Activated naive CD8-positive, alpha-beta T cell treated with anti-CD3 and anti-CD28 coated beads, Interleukin-2, amount 50 U/mL, for 24 hours (primary cell): Measurements from ENCODE around the gene TMEM63B.

Experiments used
- ATAC-seq: fragments of 150-1000 bp; cut with Tn5 transposase; one replicate; pipeline ENCODE4 v1.10.0; 2021
- DNase-seq: peaks from one replicate; pipeline ENCODE4 v3.0.0; 2021
- H3K27ac Mint-ChIP-seq: one replicate; pipeline ENCODE4 v1.8.0; 2021; ENCODE audit warnings: mild to moderate bottlenecking, mixed read lengths
- H3K27me3 Mint-ChIP-seq: one replicate; pipeline ENCODE4 v1.8.0; 2021; ENCODE audit warnings: mixed read lengths
- H3K36me3 Mint-ChIP-seq: one replicate; pipeline ENCODE4 v1.8.0; 2021; ENCODE audit warnings: low read depth, mixed read lengths
- H3K4me1 Mint-ChIP-seq: one replicate; pipeline ENCODE4 v1.8.0; 2021; ENCODE audit warnings: mixed read lengths
- H3K4me3 Mint-ChIP-seq: one replicate; pipeline ENCODE4 v1.8.0; 2021; ENCODE audit warnings: mild to moderate bottlenecking, moderate library complexity, mixed read lengths
- H3K9me3 Mint-ChIP-seq: one replicate; pipeline ENCODE4 v1.8.0; 2021; ENCODE audit warnings: mixed read lengths

Gene TMEM63B

DNA sequence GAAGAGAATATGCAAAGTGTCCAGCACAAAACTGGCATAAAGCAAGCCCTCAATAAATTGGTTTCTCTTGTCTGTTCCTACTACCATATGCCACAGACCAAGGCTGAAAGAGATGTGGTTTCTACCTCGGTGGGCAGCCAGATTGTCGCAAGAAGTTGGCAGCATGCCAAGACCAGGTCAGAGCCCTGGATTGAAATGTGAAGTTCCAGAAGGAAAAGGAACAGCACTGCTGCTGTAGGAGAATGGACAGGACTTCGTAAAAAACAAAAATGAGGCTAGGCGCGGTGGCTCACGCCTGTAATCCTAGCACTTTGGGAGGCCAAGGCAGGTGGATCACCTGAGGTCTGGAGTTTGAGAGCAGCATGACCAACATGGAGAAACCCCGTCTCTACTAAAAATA lies 22.2 kb upstream of the TMEM63B start:
- Mint-ChIP-seq H3K4me3 (no peak overlapping the region), H3K9me3 (no peaks in the 10 kb centered on the region), H3K27ac (no peak overlapping the region), H3K36me3 (peaks cover 6% of the 10 kb centered on the region), H3K4me1 (no peaks in the 10 kb centered on the region), H3K27me3 (no peaks in the 10 kb centered on the region)
- DNase-seq (no peak), ATAC-seq (no peak)

DNA sequence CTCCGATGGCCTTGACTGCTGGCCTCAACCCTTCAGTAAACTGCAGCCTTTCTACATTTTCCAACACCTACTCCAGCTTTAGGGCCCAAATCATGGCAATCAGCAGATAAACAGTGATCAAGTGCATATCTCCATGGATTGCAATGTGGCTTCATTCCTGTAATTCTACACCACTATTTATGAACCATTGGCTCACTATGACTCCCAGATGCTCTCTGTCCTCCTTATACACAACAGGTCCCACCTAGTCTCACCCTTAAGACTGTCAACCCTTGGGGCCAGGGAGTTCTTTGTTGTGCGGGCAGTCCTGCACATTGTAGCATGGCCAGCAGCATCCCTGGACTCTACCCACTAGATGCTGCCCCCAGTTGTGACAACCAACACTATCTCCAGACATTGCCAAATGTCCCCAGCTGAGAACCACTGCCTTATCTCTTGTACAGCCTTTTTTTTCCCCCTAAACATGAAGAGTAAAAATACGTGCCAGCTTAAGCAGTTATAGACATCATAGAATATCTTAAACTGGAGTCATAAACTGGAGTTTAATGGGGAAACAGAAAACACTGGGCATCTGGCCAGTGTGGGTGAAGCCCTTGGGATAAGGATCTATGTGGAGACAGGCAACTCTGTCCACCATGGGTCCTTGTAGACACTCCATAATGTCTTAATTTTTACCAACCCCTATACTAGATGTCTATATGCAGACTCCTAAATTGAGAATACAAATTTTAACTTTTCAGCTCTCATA lies 21.2 kb upstream of the TMEM63B start:
- Mint-ChIP-seq H3K27ac (no peak overlapping the region), H3K9me3 (no peaks in the 10 kb centered on the region), H3K4me1 (no peaks in the 10 kb centered on the region), H3K36me3 (peaks cover 13% of the 10 kb centered on the region), H3K4me3 (no peak overlapping the region), H3K27me3 (no peaks in the 10 kb centered on the region)
- ATAC-seq (no peak), DNase-seq (no peak)

DNA sequence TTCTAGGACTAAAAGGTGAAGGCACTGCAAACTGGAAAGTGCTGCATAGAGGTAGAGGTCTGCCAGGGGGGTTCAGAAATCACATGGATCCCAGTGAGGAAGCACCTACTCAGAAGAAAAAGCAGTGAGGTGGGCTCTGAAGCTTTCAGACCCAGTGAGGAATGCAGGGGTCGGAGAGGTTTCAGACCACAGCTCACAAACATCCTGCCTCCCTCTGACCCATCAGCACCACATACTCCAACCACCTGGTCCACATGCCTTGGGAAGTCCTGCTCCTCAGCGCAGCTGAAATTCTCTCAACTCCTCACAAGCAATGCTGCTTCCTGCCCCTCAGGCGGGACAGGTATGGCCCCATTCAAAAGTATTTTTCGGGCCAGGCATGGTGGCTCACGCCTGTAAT lies 20.3 kb upstream of the TMEM63B start:
- no peaks in the 10 kb centered on the region for H3K9me3 Mint-ChIP-seq
- DNase-seq (no peak), ATAC-seq (no peak)
- no peaks in the 10 kb centered on the region for H3K27me3 Mint-ChIP-seq
- H3K4me1 Mint-ChIP-seq, result no peaks in the 10 kb centered on the region
- H3K4me3 Mint-ChIP-seq, result no peak overlapping the region
- H3K27ac Mint-ChIP-seq, result no peak overlapping the region
- H3K36me3 Mint-ChIP-seq, result peaks cover 21% of the 10 kb centered on the region

DNA sequence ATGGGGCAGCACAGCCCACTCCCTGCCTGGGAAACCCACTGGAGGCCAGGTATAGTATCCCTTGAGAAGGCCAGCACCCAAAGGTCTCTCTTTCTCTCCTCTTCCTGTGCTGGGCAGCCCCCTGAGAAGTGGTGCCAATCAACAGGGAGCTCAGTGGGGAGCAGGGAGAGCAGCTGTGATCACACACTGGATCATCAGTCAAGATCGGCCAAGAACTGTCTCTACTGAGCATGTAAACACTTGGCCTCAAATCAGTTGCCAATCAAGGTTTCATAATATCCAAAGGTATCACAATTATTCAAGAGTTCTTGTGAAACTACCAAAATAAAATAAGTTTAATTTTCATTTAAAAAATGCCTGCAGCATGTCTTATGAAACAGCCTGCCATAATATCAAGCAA lies 18.9 kb upstream of the TMEM63B start:
- Mint-ChIP-seq H3K27ac (no peak overlapping the region), H3K4me3 (no peak overlapping the region), H3K9me3 (no peaks in the 10 kb centered on the region), H3K27me3 (no peaks in the 10 kb centered on the region), H3K4me1 (no peaks in the 10 kb centered on the region), H3K36me3 (peaks cover 30% of the 10 kb centered on the region)
- ATAC-seq (no peak), DNase-seq (no peak)

- peak overlapping the region; percentile 0 for H3K27ac Mint-ChIP-seq
- no peaks in the 10 kb centered on the region for H3K4me1 Mint-ChIP-seq
- no peak for ATAC-seq
- no peaks in the 10 kb centered on the region for H3K9me3 Mint-ChIP-seq
- H3K36me3 Mint-ChIP-seq, result peaks cover 32% of the 10 kb centered on the region
- no peaks in the 10 kb centered on the region for H3K27me3 Mint-ChIP-seq
- DNase-seq, result no peak
- no peak overlapping the region for H3K4me3 Mint-ChIP-seq
These were observed 18.1 kb upstream of the TMEM63B start for GRCh38 chr6:44109212-44109611.

GRCh38 chr6:44110005-44110676 lies 17.2 kb upstream of the TMEM63B start:
- DNase-seq, result no peak
- peaks cover 31% of the 10 kb centered on the region for H3K36me3 Mint-ChIP-seq
- no peaks in the 10 kb centered on the region for H3K9me3 Mint-ChIP-seq
- H3K27me3 Mint-ChIP-seq, result no peaks in the 10 kb centered on the region
- no peaks in the 10 kb centered on the region for H3K4me1 Mint-ChIP-seq
- ATAC-seq, result no peak
- no peak overlapping the region for H3K4me3 Mint-ChIP-seq
- H3K27ac Mint-ChIP-seq, result no peak overlapping the region

GRCh38 chr6:44110966-44111365 lies 16.4 kb upstream of the TMEM63B start:
- ATAC-seq, result no peak

DNA sequence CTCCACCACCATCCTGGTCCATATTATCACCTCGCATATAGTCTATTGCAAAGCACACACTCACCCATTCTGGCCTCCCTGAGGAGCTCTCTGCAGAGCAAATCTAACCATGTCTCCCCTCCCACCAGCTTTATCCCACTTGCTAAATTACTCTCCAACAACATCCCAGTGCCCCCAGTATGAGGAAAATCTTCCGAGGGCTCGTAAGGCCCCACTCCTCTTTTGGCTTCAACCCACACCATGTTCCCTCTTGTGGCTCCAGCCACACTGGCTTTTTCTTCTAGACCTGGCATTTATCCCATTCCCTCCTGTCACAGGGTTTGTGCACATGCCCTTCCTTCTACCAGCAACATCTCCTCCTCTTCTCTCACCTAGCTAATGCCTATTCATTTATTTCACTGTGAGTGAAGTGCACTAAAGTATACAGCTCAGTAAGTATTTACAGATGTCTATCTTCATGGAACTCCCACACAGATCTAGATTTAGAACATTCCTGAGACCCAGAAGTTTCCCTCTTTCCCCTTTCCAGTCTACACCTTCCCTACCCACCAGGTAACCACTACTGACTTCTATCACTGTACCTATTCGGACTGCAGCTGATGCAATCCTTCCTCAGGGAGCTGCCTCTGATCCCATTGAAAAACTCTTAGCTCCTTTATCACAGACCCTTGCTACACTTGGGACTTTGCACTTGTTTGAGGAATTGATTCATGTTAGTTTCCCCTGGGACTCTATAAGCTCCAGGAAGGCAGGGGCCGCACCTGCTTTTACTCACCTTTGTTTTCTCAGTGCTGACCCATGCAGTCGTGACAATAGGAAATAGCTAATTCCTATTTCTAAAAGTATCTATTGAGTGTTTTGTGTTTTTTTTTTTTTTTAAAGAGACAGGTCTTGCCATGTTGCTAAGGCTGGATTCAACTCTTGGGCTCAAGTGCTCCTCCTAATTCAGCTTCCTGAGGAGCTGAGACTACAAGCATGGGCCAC lies 15.6 kb upstream of the TMEM63B start:
- Mint-ChIP-seq H3K4me1 (peaks cover 6% of the 10 kb centered on the region), H3K9me3 (no peaks in the 10 kb centered on the region), H3K4me3 (no peak overlapping the region), H3K36me3 (peaks cover 29% of the 10 kb centered on the region), H3K27ac (no peak overlapping the region), H3K27me3 (no peaks in the 10 kb centered on the region)
- ATAC-seq (no peak), DNase-seq (no peak)

More at GRCh38 chr6:44110966-44111365, 16.4 kb upstream of the TMEM63B start:
- no peak overlapping the region for H3K27ac Mint-ChIP-seq
- H3K9me3 Mint-ChIP-seq, result no peaks in the 10 kb centered on the region
- no peak for DNase-seq
- H3K36me3 Mint-ChIP-seq, result peaks cover 29% of the 10 kb centered on the region
- no peak overlapping the region for H3K4me3 Mint-ChIP-seq
- H3K27me3 Mint-ChIP-seq, result no peaks in the 10 kb centered on the region
- H3K4me1 Mint-ChIP-seq, result no peaks in the 10 kb centered on the region

GRCh38 chr6:44113414-44113813 lies 13.9 kb upstream of the TMEM63B start:
- Mint-ChIP-seq H3K36me3 (peaks cover 32% of the 10 kb centered on the region), H3K4me3 (no peak overlapping the region), H3K27ac (no peak overlapping the region), H3K9me3 (no peaks in the 10 kb centered on the region), H3K27me3 (no peaks in the 10 kb centered on the region), H3K4me1 (peaks cover 23% of the 10 kb centered on the region)
- ATAC-seq, result no peak
- no peak for DNase-seq

DNA sequence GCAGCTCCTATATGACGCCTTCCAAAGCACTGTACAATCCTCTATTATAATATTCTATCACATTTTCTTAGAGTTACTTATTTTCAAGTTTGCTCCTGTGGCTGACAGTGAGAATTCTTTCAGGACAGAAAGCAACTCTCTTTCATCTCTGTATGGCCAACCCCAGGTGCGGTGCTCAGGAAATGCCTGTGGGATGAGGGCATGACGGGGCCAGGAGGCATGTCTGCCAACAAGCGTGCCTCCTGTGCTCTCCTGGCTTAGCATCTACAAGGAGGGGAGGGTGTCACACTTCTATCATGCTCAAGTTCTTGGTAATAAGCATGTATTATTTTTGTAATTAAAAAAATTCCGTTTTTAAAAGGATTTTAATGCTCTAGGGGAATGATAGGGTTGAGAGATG lies 11.5 kb upstream of the TMEM63B start:
- no peak overlapping the region for H3K27ac Mint-ChIP-seq
- H3K4me3 Mint-ChIP-seq, result no peak overlapping the region
- peaks cover 40% of the 10 kb centered on the region for H3K4me1 Mint-ChIP-seq
- no peaks in the 10 kb centered on the region for H3K27me3 Mint-ChIP-seq
- ATAC-seq, result no peak
- no peak for DNase-seq
- H3K9me3 Mint-ChIP-seq, result no peaks in the 10 kb centered on the region
- H3K36me3 Mint-ChIP-seq, result peaks cover 32% of the 10 kb centered on the region

DNA sequence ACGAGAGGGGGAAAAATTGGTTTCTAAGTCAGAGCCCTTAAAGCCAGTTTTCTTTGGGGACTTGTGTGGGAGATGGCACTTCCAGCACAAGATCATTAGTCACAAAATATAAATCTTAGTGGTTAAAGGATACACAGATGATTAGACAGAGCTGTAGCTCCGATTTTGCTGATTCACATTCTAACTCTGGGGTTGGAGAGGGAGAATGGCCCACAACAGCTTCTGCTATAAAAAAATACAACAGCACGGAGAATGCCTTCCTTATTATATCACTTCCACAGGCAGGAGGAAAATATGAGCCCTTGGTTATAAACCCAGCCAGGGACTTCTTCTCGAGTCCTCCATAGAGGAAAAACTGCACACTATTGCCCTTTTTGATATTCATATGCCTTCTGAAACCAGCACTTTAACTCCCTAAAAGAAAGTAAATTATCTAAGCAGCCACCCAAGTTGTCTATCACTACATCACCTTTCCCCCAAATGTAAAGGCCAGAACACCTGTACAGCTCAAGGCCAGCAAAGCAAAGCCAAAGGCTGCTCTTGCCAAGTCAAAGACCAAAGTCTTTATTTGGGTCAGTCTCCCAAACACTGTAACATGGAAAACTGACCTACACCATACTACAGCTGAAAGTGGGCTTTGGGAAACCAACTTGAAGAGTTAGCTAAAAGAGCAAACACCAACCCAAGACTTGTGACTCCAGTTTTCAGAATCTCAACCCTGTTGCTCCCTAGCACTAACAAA lies 10.5 kb upstream of the TMEM63B start:
- Mint-ChIP-seq H3K27me3 (no peaks in the 10 kb centered on the region), H3K36me3 (peaks cover 23% of the 10 kb centered on the region), H3K9me3 (no peaks in the 10 kb centered on the region), H3K27ac (peak overlapping the region; percentile 12), H3K4me1 (peaks cover 48% of the 10 kb centered on the region), H3K4me3 (no peak overlapping the region)
- ATAC-seq, result no peak
- DNase-seq, result no peak

GRCh38 chr6:44117397-44118128 lies 9.8 kb upstream of the TMEM63B start:
- H3K27me3 Mint-ChIP-seq, result no peaks in the 10 kb centered on the region
- ATAC-seq, result no peak
- no peak overlapping the region for H3K4me3 Mint-ChIP-seq
- peaks cover 54% of the 10 kb centered on the region for H3K4me1 Mint-ChIP-seq
- no peaks in the 10 kb centered on the region for H3K9me3 Mint-ChIP-seq
- H3K36me3 Mint-ChIP-seq, result peaks cover 17% of the 10 kb centered on the region
- H3K27ac Mint-ChIP-seq, result no peak overlapping the region
- DNase-seq, result no peak

DNA sequence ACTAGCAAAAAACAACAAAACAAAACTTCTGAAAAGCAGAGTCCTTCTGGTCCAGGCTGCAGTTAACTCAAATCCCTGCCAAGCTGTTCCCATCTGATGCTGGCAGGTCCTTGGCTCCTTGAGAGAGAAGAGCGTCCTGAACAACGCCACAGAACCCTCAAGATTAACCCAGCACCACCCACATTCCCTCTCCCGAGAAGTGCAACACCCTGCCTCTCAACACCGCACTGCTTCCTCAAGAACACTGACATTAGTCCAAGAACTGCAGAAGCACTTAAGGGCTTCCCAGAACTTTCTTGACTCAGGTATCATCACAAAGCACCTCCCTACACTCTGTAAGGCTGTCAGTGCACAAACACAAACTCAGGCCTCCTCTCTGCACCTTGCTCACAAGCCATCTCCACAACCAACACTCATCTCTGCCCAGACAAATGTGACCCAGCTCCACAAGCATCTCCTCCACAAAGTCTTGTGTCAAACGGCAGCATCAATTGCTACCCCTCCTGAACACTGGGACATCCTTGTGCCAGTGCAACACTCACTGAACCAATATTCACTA lies 7.6 kb upstream of the TMEM63B start:
- Mint-ChIP-seq H3K36me3 (peaks cover 13% of the 10 kb centered on the region), H3K9me3 (no peaks in the 10 kb centered on the region), H3K27me3 (no peaks in the 10 kb centered on the region), H3K27ac (no peak overlapping the region), H3K4me1 (peaks cover 76% of the 10 kb centered on the region), H3K4me3 (no peak overlapping the region)
- DNase-seq (no peak), ATAC-seq (no peak)
